ENCODE measurements around the gene PLCD3. TPM values are rescaled to one million over a fixed set of nuclear protein-coding genes. Genes with fewer than 3 reads are reported as not detected.

Gene PLCD3
- total RNA-seq, 2 experiments from 2014 or later, result 1.4 to 4.6 TPM

GRCh38 chr17:45077643-45078042, 54.7 kb downstream of the PLCD3 start:
- CTCF ChIA-PET (ENCODE audit: unreplicated experiment), result interaction anchor here (0.6 kb wide), 1 partner anchor 110 kb away, joined by 3 read pairs; the partner anchor contains the start of gene C1QL1
- intact Hi-C loops (cut with micrococcal nuclease; ENCODE audit: unreplicated experiment), result no loop called here
- no TSS peak for BruUV-seq (replicated peaks)

GRCh38 chr17:45073414-45074070, 58.8 kb downstream of the PLCD3 start:
- Histone ChIP-seq H3K9me3 (ENCODE audit: low read length) (no peaks in the 10 kb centered on the region), H3K4me3 (ENCODE audit: low read depth, low read length, poor library complexity, severe bottlenecking) (no peak overlapping the region), H2AFZ (ENCODE audit: low read length) (no peak overlapping the region), H3K4me2 (ENCODE audit: low read length) (no peak overlapping the region), H3K4me1 (ENCODE audit: insufficient read depth, low read length, poor library complexity, severe bottlenecking) (no peaks in the 10 kb centered on the region), H4K20me1 (ENCODE audit: insufficient read depth, low read length) (no peaks in the 10 kb centered on the region), H3K36me3 (ENCODE audit: insufficient read depth, low read length) (peaks cover 76% of the 10 kb centered on the region), H3K27ac (ENCODE audit: low read depth, low read length, poor library complexity, severe bottlenecking) (no peak overlapping the region), H3K9me2 (ENCODE audit: insufficient read depth, low read length) (no peaks in the 10 kb centered on the region), H3K79me2 (ENCODE audit: insufficient read depth, low read depth, low read length) (peaks cover 71% of the 10 kb centered on the region)
- CTCF ChIA-PET (ENCODE audit: unreplicated experiment), result no interaction called here
- intact Hi-C loops (cut with micrococcal nuclease; ENCODE audit: unreplicated experiment), result no loop called here
- no peak for DNase-seq (ENCODE audit: low spot score)
- POLR2A ChIA-PET, result no interaction called here
- TF ChIP-seq CTCF (conservative IDR thresholded peaks at IDR 0.05; ENCODE audit: low read length), result no peak
- no TSS peak for BruUV-seq (replicated peaks)

More at GRCh38 chr17:45077643-45078042, 54.7 kb downstream of the PLCD3 start:
- H3K9me2 ChIP-seq (ENCODE audit: insufficient read depth, low read length), result no peaks in the 10 kb centered on the region
- H3K79me2 ChIP-seq (ENCODE audit: insufficient read depth, low read depth, low read length), result peaks cover 56% of the 10 kb centered on the region
- no peak overlapping the region for H2AFZ ChIP-seq (ENCODE audit: low read length)
- no peak overlapping the region for H3K4me3 ChIP-seq (ENCODE audit: low read depth, low read length, poor library complexity, severe bottlenecking)
- no peak for DNase-seq (ENCODE audit: low spot score)
- TF ChIP-seq CTCF (conservative IDR thresholded peaks at IDR 0.05; ENCODE audit: low read length), result no peak
- no peak for TF ChIP-seq EZH2phosphoT487 (IDR thresholded peaks at IDR 0.05; ENCODE audit: borderline replicate concordance, low read depth, low read length)
- H4K20me1 ChIP-seq (ENCODE audit: insufficient read depth, low read length), result no peaks in the 10 kb centered on the region
- H3K9me3 ChIP-seq (ENCODE audit: low read length), result no peaks in the 10 kb centered on the region
- H3K36me3 ChIP-seq (ENCODE audit: insufficient read depth, low read length), result peaks cover 81% of the 10 kb centered on the region
- H3K27ac ChIP-seq (ENCODE audit: low read depth, low read length, poor library complexity, severe bottlenecking), result no peak overlapping the region
- H3K4me1 ChIP-seq (ENCODE audit: insufficient read depth, low read length, poor library complexity, severe bottlenecking), result no peaks in the 10 kb centered on the region
- POLR2A ChIA-PET, result interaction anchor here (1.0 kb wide), 1 partner anchor 9 kb away, joined by 3 read pairs; no protein-coding TSS in a partner anchor
- H3K4me2 ChIP-seq (ENCODE audit: low read length), result no peak overlapping the region

- H2AFZ ChIP-seq (ENCODE audit: low read length), result no peak overlapping the region
- DNase-seq (ENCODE audit: low spot score), result no peak
- no TSS peak for BruUV-seq (replicated peaks)
- peaks cover 75% of the 10 kb centered on the region for H3K36me3 ChIP-seq (ENCODE audit: insufficient read depth, low read length)
- no peaks in the 10 kb centered on the region for H4K20me1 ChIP-seq (ENCODE audit: insufficient read depth, low read length)
- H3K4me3 ChIP-seq (ENCODE audit: low read depth, low read length, poor library complexity, severe bottlenecking), result no peak overlapping the region
- no peak overlapping the region for H3K27ac ChIP-seq (ENCODE audit: low read depth, low read length, poor library complexity, severe bottlenecking)
- no peak overlapping the region for H3K4me2 ChIP-seq (ENCODE audit: low read length)
- TF ChIP-seq CTCF (conservative IDR thresholded peaks at IDR 0.05; ENCODE audit: low read length) (no peak), EZH2phosphoT487 (IDR thresholded peaks at IDR 0.05; ENCODE audit: borderline replicate concordance, low read depth, low read length) (no peak)
- POLR2A ChIA-PET, result no interaction called here
- CTCF ChIA-PET (ENCODE audit: unreplicated experiment), result interaction anchor here (1.3 kb wide), 1 partner anchor 65 kb away, joined by 3 read pairs; the partner anchor contains the start of gene ACBD4
- H3K9me3 ChIP-seq (ENCODE audit: low read length), result no peaks in the 10 kb centered on the region
- H3K79me2 ChIP-seq (ENCODE audit: insufficient read depth, low read depth, low read length), result peaks cover 73% of the 10 kb centered on the region
- H3K4me1 ChIP-seq (ENCODE audit: insufficient read depth, low read length, poor library complexity, severe bottlenecking), result no peaks in the 10 kb centered on the region
- H3K9me2 ChIP-seq (ENCODE audit: insufficient read depth, low read length), result no peaks in the 10 kb centered on the region
- intact Hi-C loops (cut with micrococcal nuclease; ENCODE audit: unreplicated experiment), result no loop called here
These were observed 61.5 kb downstream of the PLCD3 start for GRCh38 chr17:45070809-45071208.
